IPS DF 19.7 (cell line): ENCODE results near the gene BNIP1.

Experiments used
- DNase-seq: peaks from one replicate; pipeline ENCODE4 v3.0.0-alpha.2; 2013; ENCODE audit warnings: low read depth, low spot score

Gene BNIP1

DNA sequence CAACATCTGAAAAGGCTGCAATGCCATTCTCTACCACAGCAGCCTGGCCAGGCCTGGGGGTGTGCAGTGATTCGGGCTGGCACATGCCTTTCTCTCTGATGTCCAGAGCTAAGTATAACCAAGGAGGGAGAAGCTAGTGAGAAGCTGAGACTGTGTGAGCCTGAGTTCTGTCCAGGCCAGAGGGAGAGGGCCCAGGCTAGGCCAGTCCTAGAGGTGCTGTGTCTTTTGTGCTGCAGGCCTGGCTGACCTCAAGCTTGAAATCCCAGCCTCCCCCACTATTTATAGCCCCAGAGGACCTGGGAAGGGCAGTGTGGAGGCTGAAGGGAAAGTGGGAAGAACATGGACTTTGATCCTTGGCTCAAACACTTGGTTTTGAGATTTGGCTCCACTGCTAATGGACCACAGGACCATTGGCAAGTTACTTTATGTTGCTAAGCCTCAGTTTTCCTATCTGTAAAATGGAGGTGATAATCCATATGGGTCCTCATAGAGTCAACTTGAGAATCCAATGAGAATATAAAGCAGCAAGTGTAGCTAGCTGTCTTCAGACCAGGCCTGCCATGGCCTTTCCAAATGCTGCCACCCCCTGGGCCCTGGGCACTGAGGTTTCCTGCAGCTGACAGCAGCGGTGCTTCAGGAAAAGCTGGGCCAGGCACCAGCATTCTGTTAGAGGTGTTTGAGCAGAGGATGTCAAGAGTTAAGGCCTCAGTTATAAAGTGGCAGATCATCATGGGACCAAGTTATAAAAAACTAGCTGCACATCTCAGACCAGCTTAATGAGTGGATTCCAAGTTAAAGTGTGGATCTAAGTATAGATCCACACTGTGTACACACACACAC, 21.1 kb downstream of the BNIP1 start:
- no peak for DNase-seq

DNA sequence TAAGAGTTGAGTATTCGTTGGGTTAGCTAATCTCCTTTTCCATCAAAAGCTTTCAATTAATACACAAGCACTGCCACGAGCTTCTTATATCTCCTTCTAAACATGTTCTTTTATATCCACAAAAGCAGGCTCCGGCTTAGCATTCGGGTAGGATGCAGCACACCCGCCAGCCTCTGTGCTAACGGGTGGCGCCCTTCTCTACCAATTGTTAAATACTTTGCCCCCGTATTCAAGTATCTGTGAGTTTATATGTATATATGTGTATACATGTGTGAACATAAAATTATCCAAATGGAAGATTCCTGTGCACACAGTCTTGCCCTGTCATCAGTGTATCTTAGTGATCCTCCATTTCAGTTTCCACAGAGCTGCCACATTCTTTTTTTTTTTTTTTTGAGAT, 27.8 kb downstream of the BNIP1 start:
- DNase-seq, result no peak

DNA sequence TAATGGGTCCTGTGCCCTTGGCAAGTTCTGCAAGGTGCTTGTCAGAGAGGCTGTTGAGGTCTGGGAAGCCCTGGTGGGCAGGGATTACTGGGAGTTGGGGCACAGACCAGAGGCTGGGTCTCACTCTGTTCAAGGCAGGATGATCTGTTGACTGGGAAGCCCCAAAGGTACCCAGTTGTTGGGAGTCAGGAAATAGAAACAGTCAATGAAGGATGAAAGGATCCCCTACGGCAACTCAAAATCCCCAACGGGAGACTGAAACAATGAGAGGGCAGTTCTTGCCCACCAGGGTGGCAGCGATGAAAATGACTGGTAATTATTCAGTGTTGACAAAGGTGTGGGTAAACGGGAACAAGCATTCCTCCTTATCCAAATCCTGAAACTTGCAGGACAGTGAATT, 31.2 kb downstream of the BNIP1 start:
- DNase-seq, result no peak

GRCh38 chr5:173178369-173178910, 34.1 kb downstream of the BNIP1 start:
- DNase-seq, result no peak

DNA sequence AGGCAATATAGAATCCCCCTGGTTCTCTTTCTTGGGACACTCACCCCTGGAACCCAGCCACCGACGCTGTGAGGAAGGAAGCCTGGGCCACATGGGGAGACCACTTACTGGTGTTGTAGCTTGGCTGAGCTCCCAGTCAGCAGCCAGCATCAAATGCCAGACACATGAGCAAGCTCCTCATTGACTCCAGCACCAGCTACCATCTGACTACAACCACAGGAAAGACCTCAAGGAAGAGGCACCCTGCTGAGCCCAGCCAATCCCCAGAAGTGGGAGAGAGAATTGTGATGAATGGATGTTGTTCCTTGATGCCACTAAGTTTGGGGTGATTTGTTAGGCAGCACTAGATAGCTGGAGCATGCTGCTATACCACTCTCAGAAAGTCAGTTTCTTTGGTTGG, 36.0 kb downstream of the BNIP1 start:
- DNase-seq, result no peak

DNA sequence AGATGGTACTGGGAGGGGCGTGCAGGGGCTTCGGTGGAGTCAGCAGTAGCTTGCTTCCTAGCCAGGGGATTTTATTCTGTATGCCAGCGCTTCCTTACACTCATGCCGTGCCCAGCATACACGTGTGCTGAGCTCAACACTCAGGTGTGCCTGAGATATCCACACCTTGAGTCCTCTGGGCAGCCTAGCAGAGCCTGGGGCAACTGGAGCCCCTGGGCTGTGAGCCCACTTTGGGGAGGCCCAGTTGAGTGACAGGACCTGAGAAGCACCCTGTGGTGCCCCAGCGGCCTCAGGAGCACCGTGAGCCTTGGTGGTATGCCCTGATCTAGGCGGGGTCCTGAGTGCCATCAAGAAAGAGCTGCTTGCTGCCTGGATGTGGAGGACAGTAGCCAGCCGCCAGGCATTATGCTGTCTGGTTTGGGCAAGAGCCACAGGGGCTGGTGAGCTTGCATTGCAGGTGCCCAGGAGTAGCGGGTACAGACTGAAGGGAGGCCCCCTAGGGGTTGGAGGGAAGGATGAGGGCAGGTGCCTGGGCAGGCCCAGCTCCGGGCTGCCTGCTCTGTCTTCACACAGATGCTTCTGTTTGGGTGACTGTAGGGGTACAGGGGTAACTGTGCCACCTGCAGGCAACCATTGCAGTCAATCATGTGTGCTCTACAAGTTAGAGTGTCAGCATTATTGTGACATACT, 42.9 kb downstream of the BNIP1 start:
- DNase-seq, result no peak

GRCh38 chr5:173188280-173188679, 43.9 kb downstream of the BNIP1 start:
- DNase-seq, result no peak

DNA sequence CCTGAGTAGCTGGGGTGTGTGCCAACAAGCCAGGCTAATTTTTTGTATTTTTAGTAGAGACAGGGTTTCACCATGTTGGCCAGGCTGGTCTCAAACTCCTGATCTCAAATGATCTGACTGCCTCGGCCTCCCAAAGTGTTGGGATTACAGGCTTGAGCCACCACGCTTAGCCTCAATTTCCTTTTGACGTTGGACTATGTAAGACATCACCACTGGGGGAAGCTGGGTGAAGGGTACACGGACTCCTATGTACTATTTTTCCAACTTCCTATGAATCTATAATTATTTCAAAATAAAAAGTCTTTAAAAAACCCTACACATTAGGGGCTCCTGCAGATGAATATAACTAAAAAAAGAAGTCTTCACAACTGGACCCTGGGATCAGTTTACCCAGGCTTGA, 46.7 kb downstream of the BNIP1 start:
- DNase-seq, result no peak

- DNase-seq, result no peak
Measured at GRCh38 chr5:173191561-173191960, 47.2 kb downstream of the BNIP1 start.

DNA sequence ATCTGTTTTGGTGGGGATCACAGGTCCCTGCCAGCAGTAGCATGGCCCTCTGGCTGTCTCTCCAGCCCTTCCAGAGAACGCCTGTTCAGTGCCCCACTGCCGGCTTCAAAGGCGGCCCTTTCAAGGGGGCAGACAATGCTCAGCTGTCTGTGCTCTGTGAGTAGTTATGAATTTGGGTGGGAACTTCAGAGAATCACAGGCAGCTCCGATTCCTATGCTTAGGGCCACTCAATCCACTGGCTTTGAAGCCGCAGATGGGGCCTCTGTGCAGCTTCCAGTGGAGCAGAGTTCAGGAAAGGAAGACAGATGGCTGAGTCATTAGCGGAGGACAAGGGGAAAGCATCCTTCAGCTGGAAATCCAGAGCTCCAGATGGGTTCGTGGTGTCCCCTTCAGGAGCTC, 48.2 kb downstream of the BNIP1 start:
- DNase-seq, result no peak

GRCh38 chr5:173196133-173196952, 52.0 kb downstream of the BNIP1 start:
- DNase-seq, result no peak

DNA sequence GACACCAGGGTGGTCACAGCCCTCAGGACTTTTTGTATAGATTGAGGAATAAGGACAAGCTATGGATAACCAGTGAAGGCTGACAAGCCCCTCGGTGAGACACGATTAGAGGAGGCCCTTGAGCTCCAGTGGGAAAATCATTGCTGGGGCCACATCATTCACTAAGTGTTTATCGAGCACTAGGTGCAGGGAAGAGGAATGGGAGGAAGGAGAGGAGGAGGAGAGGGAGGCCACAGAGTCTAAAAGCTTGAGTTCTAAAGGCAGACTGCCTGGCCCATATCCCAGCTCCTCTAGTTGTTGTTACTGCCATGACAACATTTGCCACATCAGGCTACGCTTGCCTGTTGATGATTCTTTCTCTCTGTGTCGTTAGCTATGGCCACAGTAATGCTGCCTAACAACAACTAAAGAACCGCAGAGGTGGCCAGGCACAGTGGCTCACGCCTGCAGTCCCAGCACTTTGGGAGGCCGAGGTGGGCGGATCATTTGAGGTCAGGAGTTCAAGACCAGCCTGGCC, 53.1 kb downstream of the BNIP1 start:
- DNase-seq, result no peak

DNA sequence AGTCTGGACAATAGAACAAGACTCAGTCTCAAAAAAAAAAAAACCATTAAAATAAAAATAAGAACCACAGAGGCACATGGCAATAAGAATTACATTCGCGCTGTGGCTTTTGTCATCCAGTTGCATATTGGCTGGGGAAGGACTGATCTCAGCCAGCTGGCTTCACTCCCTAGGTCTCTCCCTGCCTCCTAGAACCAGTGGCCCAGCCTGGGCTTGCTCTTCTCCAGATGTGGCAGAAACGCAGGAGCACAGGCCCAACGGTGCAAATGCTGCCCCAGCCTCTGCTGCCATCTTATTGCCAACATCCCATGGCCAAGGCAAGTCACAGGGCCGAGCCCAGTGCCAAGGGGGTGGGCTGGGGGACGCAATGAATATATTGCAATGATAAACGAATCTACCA, 53.7 kb downstream of the BNIP1 start:
- no peak for DNase-seq

- no peak for DNase-seq
Measured at GRCh38 chr5:173200356-173200755, 56.0 kb downstream of the BNIP1 start.

GRCh38 chr5:173201636-173202265, 57.4 kb downstream of the BNIP1 start:
- DNase-seq, result no peak

DNA sequence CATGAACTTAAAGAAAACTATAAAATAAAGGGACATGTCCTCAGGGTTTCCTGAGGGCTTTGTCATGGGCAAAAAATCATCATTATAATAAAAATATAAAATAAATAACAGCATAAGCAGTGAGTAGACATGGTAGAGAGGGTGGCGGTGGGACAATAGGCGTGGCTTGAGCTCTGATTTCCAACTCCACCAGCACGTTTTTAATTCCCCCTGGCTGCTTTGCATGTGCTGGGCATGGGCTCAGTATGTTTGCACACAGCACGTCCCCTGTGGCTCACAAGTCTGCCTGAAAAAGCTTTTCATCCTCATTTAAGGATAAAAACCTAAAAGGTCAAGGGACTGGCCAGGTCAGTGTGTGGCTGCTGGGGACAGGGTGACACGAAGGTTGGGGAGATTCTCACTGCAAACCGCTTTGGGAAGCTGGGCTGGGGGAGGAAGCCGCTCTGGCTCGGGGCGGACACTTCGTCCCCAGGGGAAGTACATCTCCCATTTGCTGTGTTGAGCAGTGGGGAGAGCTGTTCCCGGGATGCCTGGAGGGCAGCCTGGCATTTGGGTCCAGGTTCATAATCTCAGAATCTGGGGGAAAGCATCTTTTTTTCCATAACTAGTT, 58.0 kb downstream of the BNIP1 start:
- no peak for DNase-seq

- no peak for DNase-seq
Measured at GRCh38 chr5:173204185-173204979, 60.1 kb downstream of the BNIP1 start.

DNA sequence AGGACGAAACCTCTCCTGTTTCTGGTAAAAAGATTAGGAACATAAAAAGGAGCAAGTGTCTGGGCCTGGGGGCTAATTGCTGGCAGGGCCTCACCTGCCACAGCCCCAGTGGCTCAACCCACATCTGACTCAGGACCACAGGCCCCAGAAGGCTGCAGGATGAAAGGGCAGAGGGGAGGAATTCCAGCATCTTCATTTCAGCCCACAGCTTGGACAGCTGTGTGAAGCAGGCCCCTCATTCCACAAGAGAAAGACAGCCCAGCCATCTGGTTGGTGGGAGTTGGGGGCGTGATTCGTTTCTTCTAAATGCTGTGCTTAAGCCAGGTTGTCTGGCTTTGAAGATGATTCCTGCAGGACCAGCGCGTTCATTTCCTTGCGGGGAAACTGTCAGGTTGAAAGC, 61.6 kb downstream of the BNIP1 start:
- no peak for DNase-seq

DNA sequence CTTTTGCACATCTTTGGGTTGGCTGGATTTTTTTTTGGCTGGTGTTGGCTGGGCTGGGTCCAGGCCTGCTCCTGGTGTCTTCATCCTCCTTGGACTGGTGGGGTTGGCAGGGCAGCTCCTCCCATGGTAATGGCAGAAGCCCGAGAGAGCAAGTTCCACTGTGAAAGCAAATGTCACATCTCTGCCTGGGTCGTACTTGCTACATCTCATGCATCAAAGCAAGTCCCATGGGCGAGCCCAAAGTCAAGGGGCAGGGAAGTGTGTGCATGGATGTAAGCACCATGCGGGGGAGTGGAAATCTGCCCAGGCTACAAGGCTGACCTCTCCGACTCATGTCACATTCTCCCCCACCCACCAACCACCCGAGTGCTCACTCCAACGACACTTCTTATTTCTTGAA, 64.0 kb downstream of the BNIP1 start:
- DNase-seq, result no peak

DNA sequence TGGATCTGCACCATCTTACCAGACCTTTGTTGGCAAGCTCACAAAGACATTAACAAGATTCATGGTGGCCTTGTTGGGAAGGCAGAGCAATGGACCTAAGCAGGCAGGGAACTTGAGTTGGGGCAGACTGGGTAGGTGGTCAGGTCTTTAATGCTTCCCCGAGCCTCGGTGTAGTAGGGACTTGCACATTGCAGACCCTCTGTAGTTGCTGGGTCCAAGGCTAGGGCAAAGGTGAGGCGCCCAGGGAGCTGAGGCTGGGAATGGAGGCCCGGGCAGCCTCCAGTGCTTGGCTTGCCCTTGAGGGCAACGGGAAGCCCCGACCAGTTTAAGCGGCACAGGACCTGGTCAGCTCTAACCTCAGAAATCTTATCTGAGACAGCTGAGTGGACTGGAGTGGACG, 66.5 kb downstream of the BNIP1 start:
- no peak for DNase-seq
